ENCODE data around the gene VPS13C.
"Not testable (repeated sequence)": the region's sequence is repeated elsewhere in the genome, so short reads cannot be mapped to it uniquely, and the experiment has no call there.

The VPS13C gene

GRCh38 chr15:62050115-62050514 is 10.1 kb downstream of the VPS13C start:
- FAIRE-seq (no peak), DNase-seq (ENCODE audit: insufficient read length, low spot score) (no peak)

GRCh38 chr15:62048254-62048653 is 12.0 kb downstream of the VPS13C start:
- FAIRE-seq; DNase-seq (ENCODE audit: insufficient read length, low spot score): not testable (repeated sequence)

DNA sequence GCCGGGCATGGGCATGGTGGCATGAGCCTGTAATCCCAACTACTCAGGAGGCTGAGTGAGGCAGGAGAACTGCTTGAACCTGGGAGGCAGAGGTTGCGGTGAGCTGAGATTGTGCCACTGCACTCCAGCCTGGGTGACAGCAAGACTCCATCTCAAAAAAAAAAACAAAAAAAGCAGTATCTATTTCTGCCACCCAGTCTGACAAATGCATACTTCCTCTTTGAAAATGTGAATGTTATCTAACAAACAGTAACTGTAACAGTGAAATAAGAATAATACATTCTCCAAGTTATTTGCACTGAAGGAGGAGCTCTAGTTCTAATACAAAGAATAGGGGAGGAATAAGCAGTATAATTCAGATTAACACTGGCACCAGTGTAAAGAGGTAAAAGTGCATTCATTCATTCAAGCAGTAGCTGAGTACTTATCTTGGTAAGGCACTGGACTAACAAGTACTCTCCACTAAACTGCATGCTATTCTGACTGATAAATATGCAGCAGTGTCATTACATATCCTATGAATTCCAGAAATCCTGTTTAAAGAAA is 12.9 kb downstream of the VPS13C start:
- DNase-seq (ENCODE audit: insufficient read length, low spot score) (no peak), FAIRE-seq (no peak)

GRCh38 chr15:62046078-62046743 is 14.0 kb downstream of the VPS13C start:
- no peak for DNase-seq (ENCODE audit: insufficient read length, low spot score)
- no peak for FAIRE-seq

DNA sequence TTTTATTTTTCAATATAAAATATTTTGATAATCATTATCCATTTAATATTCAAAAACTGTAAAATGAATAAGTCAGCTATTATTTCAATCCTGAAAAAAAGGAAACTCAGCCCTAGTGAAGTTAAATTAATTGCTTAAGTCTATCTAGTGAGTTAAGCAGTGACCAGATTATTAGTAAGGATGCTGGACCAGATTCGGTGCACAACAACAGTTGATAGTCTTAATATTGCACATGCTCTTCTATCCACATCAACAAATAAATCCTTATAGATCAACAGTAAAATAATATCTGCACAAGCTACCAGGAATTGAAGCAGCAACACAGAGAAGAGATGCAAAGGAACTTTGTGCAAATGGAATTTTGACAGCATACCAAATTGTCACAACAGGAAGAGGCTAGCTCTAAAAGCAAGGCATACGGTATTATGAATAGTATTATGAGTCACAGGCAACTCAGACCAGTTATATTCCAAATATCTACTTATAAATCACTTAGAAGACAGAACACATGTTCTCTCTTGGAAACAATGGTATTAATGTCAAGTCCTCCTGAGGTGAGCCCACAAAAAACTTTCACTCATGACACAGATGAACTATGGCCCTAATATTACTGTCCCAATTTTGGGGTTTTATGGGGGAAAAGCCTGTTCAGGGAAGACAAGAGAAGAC is 24.9 kb downstream of the VPS13C start:
- DNase-seq (ENCODE audit: insufficient read length, low spot score) (peak; percentile 22), FAIRE-seq (no peak)

DNA sequence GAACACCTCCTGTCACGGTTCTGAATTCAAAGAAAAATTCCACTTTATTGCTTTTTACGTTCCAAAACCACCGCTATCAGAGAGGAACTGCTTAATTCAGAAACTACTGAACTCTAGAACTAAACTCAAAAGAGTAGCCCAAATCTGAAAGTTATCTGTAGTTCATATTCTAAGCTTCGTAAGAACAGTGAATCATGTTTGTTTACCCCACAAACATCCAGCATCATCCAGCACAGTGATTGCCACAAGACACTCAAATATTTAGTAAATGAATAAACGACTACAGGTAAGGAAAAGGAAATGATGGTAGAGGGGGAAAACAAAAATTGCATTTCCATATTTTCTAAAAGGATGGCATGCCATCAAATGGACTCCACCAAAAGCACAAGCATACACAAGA is 32.3 kb downstream of the VPS13C start:
- FAIRE-seq (no peak), DNase-seq (ENCODE audit: insufficient read length, low spot score) (no peak)

DNA sequence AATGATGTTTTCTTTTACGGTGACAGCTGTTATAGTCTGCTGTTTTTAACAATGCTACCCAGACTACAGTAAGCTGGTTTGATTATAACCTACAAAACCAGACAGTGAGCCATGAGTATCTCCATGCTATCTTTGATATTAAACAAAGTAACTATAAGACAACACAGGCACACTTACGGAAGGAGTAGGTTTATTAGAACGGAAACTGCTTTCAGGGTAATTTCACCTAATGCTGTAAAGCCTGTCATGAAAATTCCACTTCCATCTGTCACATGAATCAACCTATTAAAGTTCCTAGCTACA is 33.0 kb downstream of the VPS13C start:
- FAIRE-seq (no peak), DNase-seq (ENCODE audit: insufficient read length, low spot score) (no peak)

DNA sequence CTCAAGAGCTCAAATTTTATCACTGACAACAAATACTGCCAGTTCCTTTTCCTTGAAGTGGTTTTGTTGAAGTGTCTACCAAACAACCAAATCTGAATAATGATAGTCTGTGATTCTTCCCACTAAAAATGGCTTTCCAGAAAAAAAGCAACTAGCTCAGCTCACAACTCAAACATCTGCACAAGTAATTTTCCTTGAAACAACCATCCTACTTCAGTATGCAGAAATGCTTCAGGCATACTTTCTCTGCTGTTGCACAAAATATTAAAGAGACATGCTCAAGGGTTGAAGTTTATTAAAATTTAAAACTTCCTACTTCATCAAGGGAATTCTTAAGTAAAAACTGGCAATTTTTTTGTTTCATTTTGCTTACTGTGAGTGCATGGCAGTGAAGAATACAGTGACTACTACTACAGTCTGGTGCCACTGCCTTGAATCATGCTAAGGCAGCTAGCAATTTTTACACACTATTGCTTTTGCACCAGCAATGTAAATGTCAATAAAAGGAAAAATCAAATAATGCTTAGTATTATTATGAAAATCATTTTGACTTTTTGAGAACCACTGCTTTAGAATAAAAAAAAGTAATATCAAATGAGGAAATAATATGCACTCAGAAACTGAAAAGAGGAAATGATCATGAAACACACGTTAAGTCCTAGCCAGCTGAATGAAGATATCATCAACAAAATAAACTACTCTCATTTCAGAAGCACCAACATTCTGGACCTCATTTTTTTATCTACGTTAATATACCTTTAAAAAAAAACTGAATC is 33.6 kb downstream of the VPS13C start:
- FAIRE-seq (no peak), DNase-seq (ENCODE audit: insufficient read length, low spot score) (no peak)

- DNase-seq (ENCODE audit: insufficient read length, low spot score) = no peak
- no peak for FAIRE-seq
These were observed 38.2 kb downstream of the VPS13C start for GRCh38 chr15:62021991-62022600.

GRCh38 chr15:62020576-62021160 is 39.6 kb downstream of the VPS13C start:
- DNase-seq (ENCODE audit: insufficient read length, low spot score) = no peak

DNA sequence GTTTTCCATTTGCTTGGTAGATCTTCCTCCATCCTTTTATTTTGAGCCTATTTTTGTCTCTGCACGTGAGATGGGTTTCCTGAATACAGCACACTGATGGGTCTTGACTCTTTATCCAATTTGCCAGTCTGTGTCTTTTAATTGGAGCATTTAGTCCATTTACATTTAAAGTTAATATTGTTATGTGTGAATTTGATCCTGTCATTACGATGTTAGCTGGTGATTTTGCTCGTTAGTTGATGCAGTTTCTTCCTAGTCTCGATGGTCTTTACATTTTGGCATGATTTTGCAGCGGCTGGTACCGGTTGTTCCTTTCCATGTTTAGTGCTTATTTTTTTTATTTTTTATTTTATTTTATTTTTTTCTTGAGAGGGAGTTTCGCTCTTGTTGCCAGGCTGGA is 54.9 kb downstream of the VPS13C start:
- not testable (repeated sequence) for DNase-seq (ENCODE audit: insufficient read length, low spot score); FAIRE-seq

More at GRCh38 chr15:62020576-62021160, 39.6 kb downstream of the VPS13C start:
- no peak for FAIRE-seq

DNA sequence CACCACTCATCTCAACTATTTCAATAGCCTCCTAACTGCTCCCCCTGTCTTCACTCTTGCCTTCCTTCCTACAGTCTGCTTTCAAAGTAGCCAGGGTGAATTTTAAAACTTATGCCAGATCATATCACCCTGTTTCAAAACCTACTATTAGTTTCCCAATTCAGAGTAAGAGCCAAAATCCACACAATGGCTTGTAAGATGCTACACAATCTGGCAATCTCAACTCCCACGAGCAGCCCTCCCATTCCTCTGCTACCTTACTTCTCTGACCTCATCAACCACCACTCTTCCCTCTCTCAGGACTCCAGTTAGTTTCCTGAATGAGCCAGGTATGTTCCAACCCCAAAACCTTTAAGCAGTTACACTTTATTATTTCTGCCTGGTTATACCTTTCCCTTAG is 62.5 kb downstream of the VPS13C start:
- no peak for DNase-seq (ENCODE audit: insufficient read length, low spot score)
- no peak for FAIRE-seq

DNA sequence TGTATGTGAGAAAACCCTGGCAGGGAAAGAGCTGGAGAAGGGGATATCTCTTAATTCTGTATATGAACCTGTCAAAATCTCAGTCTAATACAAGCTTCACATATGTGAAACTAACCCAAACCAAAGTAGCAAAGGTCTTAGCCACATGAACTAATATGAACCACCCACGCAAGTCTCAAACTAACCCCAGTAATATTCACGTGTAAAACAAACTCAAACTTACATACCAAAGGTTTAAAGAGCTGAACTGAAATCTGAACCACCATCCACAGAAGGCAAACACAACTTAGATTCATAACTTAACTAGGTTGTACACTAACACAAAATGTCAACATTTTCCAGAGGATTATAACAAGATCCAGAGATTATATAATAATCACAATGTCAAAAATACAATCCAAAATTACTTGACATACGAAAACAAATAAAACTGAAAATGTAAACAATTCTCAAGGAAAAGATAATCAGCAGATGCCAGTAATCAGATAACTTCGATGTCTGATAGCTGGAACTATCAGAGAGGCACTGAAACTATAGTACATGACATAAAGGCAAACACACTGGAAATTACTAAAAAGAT is 64.1 kb downstream of the VPS13C start:
- FAIRE-seq (no peak), DNase-seq (ENCODE audit: insufficient read length, low spot score) (no peak)

DNA sequence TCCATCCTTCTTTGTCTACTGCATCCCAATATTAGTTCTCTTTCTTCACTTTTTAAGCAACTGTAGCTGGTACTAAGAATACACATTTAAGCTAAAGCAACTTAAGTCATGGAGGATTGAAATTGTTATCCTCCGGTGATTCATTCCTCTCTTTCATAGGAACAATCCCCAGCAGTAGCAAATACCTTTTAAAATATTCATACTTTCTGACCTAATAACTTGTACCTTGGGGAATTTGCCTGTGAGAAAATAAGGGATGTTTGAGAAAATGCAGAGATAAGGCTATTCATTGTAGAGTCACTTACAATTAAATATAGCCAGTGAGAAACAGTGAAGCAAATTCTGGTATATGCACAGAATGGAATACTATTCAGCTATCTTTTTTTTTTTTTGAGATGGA is 66.0 kb downstream of the VPS13C start:
- no peak for DNase-seq (ENCODE audit: insufficient read length, low spot score)

DNA sequence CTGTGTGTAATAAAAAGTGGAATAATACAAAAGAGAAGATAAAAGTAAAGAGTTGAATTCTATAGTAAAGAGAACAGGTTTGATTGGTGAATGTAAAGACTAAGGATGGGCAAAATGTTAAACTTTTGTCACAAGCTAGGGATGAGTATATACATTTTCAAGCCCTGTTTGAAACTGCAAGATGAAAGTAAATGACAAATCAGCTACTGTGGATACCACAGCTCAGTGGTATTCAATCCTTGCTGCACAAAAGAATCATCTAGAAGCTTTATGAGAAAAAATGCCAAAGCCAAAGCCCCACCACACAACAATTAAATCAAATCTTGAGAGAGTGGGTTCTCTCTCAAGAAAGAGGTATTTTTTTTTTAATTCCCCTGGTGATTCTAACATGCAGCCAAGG is 67.7 kb downstream of the VPS13C start:
- DNase-seq (ENCODE audit: insufficient read length, low spot score) = no peak
- no peak for FAIRE-seq

More for the DNA sequence above, 66.0 kb downstream of the VPS13C start:
- no peak for FAIRE-seq

DNA sequence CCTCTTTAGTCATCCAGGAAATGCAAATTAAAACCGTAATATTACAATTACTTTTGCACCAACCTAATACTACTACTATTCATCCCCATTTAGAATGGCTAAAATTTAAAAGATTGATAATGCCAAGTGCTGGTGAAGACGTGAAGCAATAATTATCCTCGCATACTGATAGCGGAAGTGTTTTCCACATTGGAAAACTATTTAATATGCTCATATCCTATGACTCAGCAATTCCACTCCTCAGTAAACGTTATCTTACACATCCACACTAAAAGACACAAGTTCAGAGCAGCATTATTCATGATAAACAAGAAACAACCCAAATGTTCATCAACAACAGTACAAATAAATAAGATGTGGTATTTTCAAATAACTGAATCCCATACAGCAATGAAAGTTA is 70.6 kb downstream of the VPS13C start:
- no peak for FAIRE-seq

DNA sequence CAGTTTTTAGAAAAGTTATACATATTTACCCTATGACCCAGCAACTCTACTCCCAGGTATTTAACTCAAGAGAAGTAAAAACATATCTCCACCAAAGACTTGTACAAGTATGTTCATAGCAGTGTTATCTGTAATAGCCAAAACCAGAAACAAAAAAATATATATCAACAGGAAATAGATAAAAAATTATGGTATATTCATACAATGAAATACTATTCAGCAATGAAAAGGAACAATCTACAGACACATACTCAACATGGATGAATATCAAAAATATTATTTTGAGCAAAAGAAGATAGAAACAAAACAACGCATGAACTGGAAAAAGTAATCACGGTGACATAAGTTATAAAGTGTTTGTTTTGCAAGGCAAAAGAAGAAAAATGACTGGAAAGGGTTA is 72.4 kb downstream of the VPS13C start:
- DNase-seq (ENCODE audit: insufficient read length, low spot score) (no peak), FAIRE-seq (no peak)

More for the DNA sequence above, 70.6 kb downstream of the VPS13C start:
- no peak for DNase-seq (ENCODE audit: insufficient read length, low spot score)

DNA sequence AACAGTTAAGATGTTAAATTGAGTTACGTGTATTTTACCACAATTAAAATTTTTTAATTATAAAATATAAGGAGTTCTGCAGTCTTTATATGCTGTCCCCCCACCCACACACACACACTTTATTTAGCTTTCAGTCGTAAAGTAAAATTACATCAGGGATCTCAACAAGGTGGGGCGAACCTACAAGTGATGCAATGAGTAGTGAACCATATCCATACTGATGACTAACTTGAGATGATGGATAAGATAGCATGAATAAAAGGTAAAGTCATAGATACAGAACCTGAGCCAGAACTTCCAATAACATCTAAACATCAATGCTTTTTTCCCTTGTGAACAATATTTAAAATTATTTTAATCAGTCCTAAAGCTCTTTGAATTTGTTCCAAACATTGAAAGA is 77.2 kb downstream of the VPS13C start:
- DNase-seq (ENCODE audit: insufficient read length, low spot score) (no peak), FAIRE-seq (no peak)

DNA sequence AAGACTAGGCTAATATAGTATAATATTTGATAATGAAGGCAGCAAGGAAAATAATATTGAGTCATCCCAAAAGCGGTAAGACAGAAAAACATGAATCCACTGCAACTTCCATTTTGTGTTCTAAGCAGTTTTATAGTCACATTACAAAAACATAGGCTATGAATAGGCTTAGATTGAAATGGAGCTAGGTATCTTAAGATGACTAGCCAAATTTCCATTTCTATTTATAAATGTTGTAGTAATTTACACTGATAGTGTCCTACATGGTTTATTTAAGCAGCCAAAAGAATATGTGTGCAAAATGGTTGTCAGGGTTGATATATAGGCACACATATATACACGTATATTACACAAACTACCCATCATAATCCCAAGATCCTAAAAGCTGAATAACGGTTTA is 82.0 kb downstream of the VPS13C start:
- no peak for FAIRE-seq

DNA sequence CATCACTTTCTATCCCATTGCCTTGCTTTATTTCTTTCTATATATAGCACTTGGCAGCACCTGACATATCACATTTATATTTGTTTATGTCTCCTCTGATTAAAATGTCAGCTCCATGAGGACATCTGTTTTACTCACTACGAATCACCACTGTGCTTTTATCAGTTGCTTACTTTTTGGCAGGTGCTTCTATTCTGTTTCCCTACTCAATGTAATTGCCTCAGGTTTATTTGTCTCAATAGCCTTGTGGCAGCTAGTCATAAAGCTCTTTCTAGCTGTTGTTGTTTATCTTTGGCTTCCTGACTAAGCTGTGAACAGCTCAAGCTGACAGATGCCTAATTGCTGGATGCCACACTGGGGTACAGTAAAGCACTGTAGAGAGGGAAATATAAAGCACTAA is 85.5 kb downstream of the VPS13C start:
- no peak for DNase-seq (ENCODE audit: insufficient read length, low spot score)
- no peak for FAIRE-seq

More for the DNA sequence above, 82.0 kb downstream of the VPS13C start:
- DNase-seq (ENCODE audit: insufficient read length, low spot score) = no peak

All from HTR-8/SVneo (cell line).